Measurements from ENCODE around the gene TTLL13.

DNA sequence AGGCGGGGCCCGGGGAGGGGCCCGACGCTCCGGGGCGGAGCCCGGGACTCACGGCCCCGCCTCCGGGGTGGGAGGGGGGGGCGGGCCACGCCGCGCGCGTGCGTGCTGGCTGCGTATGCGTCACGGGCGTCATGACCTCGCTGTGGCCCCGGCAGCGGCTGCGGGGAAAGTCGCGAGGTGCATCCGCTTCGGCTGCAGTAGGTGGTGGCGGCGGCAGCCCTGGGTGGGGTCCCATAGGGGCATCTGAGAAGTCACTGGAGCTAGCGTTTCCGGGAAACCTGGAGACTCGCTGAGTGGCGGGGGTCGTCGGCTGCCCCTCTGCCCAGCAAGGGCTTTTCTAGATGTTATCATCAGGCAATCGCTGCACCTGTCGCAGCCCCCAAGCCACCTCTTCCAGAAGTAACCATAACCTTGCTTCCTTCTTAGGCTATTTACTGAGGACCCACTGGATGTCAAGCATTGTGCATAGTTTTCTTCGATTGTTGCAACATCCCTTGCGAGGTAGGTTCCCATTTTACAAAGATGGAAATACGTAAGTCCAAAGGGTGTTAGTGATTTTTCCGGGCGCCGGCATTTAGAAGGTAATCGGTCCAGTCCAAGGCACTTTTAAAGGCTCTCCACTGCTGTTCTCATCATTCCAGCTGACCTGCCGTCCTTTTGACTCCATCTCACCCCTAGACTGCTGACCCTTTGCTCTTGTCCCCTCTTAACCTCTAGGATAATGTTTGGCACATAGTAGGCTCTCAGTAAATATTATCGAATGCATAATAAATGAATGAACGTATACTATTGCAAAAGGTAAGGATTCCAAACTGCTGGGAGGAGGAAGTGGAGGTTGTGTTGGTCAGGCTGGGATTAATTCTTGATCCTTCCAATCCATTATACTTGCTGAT, 15.0 kb upstream of the TTLL13 start, which contains the start of gene GDPGP1:
- TF ChIP-seq POLR2A (IDR thresholded peaks at IDR 0.05; ENCODE audit: low read length), result peak; percentile 41
- TF ChIP-seq GATA1 (IDR thresholded peaks at IDR 0.05; ENCODE audit: low read depth, low read length), result no peak

Measured in erythroblast (primary cell).